KG1 (cell line): ENCODE results near the gene PMEPA1.
"Not testable (repeated sequence)": the region's sequence is repeated elsewhere in the genome, so short reads cannot be mapped to it uniquely, and the experiment has no call there.

Experiments
- DNase-seq: peaks from one replicate; lab custom pipeline; 2025; lab: John Stamatoyannopoulos, UW

Gene PMEPA1

DNA sequence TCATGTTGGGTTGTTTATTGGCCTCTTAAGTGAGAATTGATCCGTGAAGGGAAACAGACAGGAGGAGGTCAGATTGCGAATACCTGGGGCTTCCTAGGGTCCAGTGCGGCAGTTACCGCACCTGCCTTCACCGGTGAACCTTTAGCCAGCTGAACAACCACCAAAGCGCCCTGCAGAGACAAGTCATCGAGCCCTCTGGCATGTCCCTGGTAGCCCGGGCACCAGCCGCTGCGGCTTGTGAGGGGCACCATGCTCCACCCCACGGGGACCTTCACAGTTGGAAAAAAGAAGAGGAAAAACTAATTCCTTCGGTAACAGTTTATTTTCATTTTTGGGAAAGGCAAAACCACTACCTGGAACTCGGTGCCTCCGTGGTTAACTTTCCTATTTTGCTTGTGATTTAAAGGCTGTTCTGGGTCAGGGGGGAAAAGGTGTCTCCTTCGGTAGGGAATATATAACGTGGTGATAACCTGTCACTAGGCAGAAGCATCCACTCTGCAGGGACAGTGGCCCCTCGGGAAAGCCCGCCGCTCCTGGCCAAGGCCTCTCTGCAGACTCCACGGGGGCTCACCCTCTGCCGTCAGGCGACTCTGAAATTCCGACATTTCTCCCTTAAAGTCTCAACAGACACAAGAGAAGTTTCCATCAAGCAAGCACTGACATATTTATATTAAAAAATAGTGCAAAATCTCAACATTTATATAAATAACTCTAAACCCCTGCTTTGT lies 58.9 kb downstream of the PMEPA1 start:
- DNase-seq, result no peak

DNA sequence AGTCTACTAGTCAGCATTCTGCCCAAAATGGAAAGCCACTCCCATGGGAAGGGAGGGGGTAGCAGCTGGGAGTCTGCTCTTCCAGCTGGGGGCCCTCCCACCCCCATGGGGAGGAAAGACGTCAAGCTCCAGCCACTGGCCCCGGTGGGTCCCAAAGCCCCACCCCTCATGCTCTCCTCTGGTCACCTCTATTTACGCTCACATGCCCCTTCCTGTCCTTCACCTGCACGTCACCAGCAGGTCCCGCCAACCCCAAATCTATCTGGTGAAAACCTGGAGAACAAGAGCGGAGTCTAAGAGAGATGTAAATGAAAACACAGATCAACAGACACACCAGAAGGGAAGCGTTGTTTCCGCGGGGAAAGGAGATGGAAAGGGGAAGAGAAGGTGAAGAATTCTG lies 59.5 kb downstream of the PMEPA1 start:
- DNase-seq, result no peak

- no peak for DNase-seq
These were observed 60.2 kb downstream of the PMEPA1 start for GRCh38 chr20:57649617-57650015.

DNA sequence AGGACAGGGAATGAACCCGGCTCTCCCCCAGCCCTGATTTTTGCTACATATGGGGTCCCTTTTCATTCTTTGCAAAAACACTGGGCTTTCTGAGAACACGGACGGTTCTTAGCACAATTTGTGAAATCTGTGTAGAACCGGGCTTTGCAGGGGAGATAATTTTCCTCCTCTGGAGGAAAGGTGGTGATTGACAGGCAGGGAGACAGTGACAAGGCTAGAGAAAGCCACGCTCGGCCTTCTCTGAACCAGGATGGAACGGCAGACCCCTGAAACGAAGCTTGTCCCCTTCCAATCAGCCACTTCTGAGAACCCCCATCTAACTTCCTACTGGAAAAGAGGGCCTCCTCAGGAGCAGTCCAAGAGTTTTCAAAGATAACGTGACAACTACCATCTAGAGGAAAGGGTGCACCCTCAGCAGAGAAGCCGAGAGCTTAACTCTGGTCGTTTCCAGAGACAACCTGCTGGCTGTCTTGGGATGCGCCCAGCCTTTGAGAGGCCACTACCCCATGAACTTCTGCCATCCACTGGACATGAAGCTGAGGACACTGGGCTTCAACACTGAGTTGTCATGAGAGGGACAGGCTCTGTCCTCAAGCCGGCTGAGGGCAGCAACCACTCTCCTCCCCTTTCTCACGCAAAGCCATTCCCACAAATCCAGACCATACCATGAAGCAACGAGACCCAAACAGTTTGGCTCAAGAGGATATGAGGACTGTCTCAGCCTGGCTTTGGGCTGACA lies 60.8 kb downstream of the PMEPA1 start:
- DNase-seq, result no peak

GRCh38 chr20:57647933-57648785 lies 61.7 kb downstream of the PMEPA1 start:
- no peak for DNase-seq

GRCh38 chr20:57647006-57647932 lies 62.5 kb downstream of the PMEPA1 start:
- no peak for DNase-seq

DNA sequence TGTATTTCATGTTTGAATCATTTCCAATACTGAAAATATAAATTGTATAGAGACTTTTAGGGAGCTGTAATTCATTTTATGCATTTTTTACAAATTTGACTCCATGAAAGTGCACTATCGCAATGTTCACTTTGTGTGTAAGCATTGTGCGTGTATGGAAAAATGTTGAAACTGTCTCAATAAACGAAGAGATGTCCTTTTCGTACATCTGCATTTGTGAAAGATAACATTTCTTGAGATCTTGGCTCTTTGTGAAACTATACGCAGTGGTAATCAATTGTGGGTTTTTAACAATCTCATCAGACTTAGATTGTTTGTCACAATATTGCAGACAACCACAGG lies 70.9 kb downstream of the PMEPA1 start:
- no peak for DNase-seq

DNA sequence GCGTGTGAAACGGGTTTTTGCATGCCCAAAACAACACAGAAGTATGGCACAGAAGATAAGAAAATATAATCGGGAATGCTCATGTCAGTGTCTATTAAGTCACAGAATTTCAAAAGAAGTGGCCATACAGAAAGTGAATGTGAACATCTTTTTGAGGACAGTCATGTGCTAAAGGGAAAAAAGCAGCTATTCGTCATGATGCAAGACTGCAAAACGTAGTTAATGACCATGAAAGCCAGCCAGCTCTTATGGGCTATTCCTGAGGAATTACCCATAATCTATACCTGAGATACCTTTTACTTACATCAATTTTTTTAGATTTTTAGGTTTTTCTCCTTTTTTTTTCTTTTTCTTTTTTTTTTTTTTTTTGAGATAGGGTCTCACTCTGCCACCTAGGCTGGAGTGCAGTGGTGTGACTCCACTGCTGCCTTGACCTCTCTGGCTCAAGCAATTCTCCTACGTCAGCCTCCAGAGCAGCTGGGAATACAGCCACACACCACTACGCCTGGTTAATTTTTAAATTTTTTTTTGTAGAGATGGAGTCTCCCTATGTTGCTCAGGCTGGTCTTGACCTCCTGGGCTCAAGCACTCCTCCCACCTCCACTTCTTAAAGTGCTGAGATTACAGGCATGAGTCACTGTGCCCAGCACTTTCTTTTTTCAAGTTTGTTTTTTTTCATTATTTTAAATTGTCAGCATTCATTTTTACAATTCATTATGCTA lies 71.5 kb downstream of the PMEPA1 start:
- no peak for DNase-seq

DNA sequence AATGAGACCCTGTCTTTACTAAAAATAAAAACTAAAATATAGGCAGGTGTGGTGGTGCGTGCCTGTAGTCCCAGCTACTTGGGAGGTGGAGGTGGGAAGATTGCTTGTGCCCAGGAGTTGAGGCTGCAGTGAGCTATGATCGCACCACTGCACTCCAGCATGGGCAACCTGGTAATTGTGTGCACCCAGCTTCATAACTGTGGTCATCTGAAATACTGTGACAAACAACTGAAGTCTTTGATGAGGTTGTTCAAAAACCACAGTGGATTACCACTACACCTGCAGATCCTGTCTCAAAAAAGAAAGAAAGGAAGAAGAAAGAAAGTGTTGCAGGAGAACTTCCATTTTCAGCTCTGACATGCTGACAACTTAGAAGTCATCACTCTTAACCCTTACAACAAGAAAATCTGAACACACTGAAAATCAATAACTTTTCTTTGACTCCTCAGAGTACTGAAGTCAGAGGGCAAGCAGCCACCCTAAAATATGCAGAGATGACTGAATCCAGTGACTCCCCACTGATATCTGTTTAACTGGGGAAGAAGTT lies 75.8 kb downstream of the PMEPA1 start:
- no peak for DNase-seq

DNA sequence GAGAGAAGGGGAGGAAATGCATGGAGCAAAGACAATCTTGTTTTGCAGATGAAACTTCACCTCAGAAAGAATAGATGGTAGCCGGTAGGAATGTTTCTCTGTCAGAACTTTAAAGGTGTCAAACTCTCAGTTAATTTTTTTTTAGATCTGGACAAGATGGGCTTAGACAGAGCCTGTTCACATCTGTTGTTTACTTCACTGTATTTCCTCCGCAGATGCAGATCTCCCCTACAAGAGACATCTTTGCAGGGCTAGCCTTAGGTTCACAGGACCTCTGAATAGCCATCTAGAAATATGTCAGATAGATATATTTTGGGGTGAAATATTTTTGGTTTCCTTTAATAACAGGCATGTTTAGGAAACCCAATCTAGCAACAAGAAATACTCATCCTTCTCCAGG lies 77.5 kb downstream of the PMEPA1 start:
- DNase-seq, result no peak

- no peak for DNase-seq
These were observed 79.8 kb downstream of the PMEPA1 start for GRCh38 chr20:57630061-57630460.

- not testable (repeated sequence) for DNase-seq
These were observed 80.3 kb downstream of the PMEPA1 start for GRCh38 chr20:57629491-57629901.

DNA sequence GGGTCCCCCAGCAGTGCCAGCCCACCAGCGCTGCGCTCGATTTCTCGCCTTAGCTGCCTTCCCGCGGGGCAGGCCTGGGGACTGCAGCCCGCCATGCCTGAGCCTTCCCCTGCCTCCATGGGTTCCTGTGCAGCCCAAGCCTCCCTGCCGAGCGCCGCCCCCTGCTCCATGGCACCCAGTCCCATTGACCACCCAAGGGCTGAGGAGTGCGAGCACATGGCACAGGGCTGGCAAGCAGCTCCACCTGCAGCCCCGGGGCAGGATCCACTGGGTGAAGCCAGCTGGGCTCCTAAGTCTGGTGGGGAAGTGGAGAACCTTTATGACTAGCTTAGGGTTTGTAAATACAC lies 80.9 kb downstream of the PMEPA1 start:
- DNase-seq, result not testable (repeated sequence)

GRCh38 chr20:57628047-57628961 lies 81.5 kb downstream of the PMEPA1 start:
- peak; percentile 85 for DNase-seq

DNA sequence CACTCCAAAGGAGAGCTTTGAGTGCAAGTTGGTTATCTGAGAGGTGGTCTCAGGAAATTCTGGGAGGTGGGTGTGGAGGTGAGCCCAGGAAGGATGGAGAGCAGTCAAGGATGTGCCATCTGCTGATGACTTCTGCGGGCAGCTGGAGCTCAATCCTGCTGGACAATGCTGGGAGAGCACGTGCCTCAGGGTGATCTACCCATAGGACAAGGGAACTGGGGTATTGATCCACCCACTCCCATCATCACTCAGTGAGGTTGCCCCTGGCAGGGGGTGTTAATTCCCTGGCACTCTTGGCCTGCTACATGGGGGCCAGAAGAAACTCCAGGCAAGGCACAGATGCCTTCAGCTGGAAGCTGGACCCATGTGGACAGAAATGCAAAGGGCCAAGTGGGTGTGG lies 82.5 kb downstream of the PMEPA1 start:
- DNase-seq, result no peak

DNA sequence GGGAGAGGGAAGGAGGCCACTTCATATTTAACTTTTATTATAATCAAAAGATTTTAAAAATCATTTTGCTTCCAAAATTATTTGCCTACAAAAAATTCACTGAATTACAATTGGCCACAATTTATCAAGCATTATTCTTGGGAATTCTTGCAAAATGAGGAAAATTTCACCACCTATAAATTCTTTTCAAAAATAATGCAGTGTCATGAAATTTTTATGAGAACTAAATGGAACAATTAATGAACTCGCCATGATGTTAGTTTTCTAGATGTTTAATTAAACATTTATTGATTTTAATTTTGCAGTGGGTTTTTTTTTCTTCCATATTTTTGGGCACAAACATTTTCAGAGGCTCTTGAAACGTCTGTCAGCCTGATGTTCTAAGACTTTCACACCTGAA lies 83.8 kb downstream of the PMEPA1 start:
- DNase-seq, result no peak

DNA sequence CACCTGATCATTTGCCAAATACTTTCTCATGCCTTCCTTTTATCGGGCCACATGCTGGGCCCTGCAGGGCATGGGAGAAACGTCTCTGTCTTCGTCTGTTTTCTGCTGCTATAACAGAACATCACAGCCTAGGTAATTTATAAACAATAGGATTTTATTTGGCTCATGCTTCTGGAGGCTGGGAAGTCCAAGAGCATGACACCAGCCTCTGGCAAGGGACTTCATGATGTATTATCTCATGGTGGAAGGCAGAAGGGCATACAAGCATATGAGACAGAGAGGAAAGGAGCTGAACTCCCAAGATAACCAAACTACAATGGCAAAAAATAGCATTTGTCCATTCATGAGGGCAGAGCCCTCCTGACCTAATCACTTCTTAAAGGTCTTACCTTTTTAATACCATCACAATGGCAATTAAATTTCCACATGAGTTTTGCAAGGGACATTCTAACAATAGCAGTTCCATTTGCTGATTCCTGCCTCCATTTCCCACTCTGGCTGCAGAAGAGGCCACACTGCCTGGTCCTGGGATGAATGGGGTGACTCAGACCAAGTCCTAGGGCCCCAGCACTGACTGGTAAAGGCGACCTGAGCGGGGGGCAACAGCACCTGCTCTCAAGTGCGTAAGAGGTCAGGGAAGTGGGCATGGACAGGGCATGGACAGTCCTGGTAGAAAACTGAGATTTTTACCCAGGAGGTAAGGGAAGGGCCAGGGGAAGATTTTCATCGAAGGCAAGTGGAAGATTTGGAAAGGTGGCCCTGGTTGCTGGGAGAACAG lies 84.4 kb downstream of the PMEPA1 start:
- DNase-seq, result no peak

DNA sequence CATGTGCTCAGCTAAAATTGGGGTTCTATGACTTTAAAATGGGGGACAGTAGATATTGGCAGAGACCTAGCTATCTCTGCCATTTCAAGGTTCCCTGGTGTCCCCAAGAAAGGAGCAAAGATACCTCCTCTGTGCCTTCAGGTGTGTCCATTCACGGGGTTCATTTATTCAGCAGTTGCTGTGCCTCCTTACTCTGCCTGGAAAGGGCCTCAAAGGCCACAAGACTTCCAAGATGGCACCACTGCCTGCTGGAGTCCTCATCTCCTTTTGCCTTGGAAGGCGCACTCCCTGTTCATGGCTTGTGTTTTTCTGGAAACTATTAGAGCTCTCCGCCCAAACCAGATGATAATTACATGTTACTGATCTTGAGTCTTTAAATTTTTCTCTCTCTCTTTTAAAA lies 85.7 kb downstream of the PMEPA1 start:
- DNase-seq, result no peak
